Parathyroid adenoma (tissue), 2 donors: ENCODE results near the gene RGL2.

Experiments used
- H2AFZ ChIP-seq: fragments of 300-600 bp; sonication (generic); one replicate; pipeline ENCODE4 v1.7.0; 2017; ENCODE audit warnings: antibody characterized with exemption, mild to moderate bottlenecking
- H3K27ac ChIP-seq: fragments of 300-600 bp; sonication (generic); one replicate; pipeline ENCODE4 v1.7.0; 2017
- H3K27me3 ChIP-seq: fragments of 300-600 bp; sonication (generic); one replicate; pipeline ENCODE4 v1.7.0; 2017; ENCODE audit warnings: low read length; ENCODE audit not compliant: control insufficient read depth, insufficient read depth
- H3K36me3 ChIP-seq: fragments of 300-600 bp; sonication (generic); one replicate; pipeline ENCODE4 v1.7.0; 2017; ENCODE audit warnings: low read length; ENCODE audit not compliant: control insufficient read depth, insufficient read depth
- H3K4me1 ChIP-seq: fragments of 300-600 bp; sonication (generic); one replicate; pipeline ENCODE4 v1.7.0; 2017; ENCODE audit warnings: control low read depth
- H3K4me2 ChIP-seq: fragments of 300-600 bp; sonication (generic); one replicate; pipeline ENCODE4 v1.7.0; 2017; ENCODE audit warnings: low read length
- H3K4me3 ChIP-seq: fragments of 300-600 bp; sonication (generic); one replicate; pipeline ENCODE4 v1.7.0; 2017; ENCODE audit warnings: low read depth, low read length
- H3K79me2 ChIP-seq: fragments of 300-600 bp; sonication (generic); one replicate; pipeline ENCODE4 v1.7.0; 2017; ENCODE audit warnings: control low read depth
- H3K9ac ChIP-seq: fragments of 300-600 bp; sonication (generic); one replicate; pipeline ENCODE4 v1.7.0; 2017; ENCODE audit warnings: mild to moderate bottlenecking
- H3K9me3 ChIP-seq: fragments of 300-600 bp; sonication (generic); one replicate; pipeline ENCODE4 v1.7.0; 2017; ENCODE audit warnings: low read length; ENCODE audit not compliant: control insufficient read depth
- TF ChIP-seq, protein P1 (sequence below): fragments of 300-600 bp; sonication (generic); IDR thresholded peaks from one replicate; pipeline ENCODE4 v1.7.0; 2017; ENCODE audit warnings: antibody characterized with exemption, mild to moderate bottlenecking
- donor health status: primary hyperparathyroidism.

Gene RGL2

GRCh38 chr6:33306356-33306755, 7.6 kb upstream of the RGL2 start:
- no peaks in the 10 kb centered on the region for H3K27me3 ChIP-seq
- no peak overlapping the region for H3K9ac ChIP-seq
- no peak overlapping the region for H3K27ac ChIP-seq
- no peaks in the 10 kb centered on the region for H3K9me3 ChIP-seq
- no peak overlapping the region for H3K4me3 ChIP-seq
- no peaks in the 10 kb centered on the region for H3K4me1 ChIP-seq
- H3K79me2 ChIP-seq = peaks cover 38% of the 10 kb centered on the region
- TF ChIP-seq, protein P1, sequence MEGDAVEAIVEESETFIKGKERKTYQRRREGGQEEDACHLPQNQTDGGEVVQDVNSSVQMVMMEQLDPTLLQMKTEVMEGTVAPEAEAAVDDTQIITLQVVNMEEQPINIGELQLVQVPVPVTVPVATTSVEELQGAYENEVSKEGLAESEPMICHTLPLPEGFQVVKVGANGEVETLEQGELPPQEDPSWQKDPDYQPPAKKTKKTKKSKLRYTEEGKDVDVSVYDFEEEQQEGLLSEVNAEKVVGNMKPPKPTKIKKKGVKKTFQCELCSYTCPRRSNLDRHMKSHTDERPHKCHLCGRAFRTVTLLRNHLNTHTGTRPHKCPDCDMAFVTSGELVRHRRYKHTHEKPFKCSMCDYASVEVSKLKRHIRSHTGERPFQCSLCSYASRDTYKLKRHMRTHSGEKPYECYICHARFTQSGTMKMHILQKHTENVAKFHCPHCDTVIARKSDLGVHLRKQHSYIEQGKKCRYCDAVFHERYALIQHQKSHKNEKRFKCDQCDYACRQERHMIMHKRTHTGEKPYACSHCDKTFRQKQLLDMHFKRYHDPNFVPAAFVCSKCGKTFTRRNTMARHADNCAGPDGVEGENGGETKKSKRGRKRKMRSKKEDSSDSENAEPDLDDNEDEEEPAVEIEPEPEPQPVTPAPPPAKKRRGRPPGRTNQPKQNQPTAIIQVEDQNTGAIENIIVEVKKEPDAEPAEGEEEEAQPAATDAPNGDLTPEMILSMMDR = no peak
- no peaks in the 10 kb centered on the region for H3K36me3 ChIP-seq
- H3K4me2 ChIP-seq = no peak overlapping the region
- H2AFZ ChIP-seq = no peak overlapping the region

DNA sequence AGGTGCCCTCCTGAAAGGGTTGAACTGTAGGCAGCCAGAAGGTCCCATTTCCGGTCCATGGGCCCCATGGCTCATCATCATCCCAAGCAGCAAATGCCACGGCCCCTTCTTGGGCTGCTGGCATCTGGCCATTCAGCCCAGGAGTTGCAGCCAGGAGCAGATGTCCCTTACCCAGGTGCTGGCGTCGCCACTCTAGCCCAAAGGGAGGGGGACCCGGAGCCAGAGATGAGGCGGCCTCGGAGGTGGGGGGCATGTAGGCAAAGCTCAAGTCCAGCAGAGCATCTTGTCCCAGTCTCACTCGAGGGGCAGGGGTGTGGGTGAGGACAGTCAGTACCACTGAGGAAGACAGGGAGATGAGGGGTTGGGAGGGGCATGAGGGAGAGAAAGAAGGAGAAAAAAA, 6.3 kb upstream of the RGL2 start:
- no peaks in the 10 kb centered on the region for H3K36me3 ChIP-seq

GRCh38 chr6:33304216-33304615, 5.5 kb upstream of the RGL2 start:
- peaks cover 38% of the 10 kb centered on the region for H3K79me2 ChIP-seq
- no peak overlapping the region for H3K4me3 ChIP-seq
- H3K9me3 ChIP-seq = no peaks in the 10 kb centered on the region

More for the DNA sequence above, 6.3 kb upstream of the RGL2 start:
- H3K4me3 ChIP-seq = no peak overlapping the region
- H3K4me1 ChIP-seq = no peaks in the 10 kb centered on the region
- H2AFZ ChIP-seq = no peak overlapping the region
- H3K27ac ChIP-seq = no peak overlapping the region
- no peaks in the 10 kb centered on the region for H3K27me3 ChIP-seq
- H3K9ac ChIP-seq = no peak overlapping the region
- TF ChIP-seq, protein P1 = no peak
- no peak overlapping the region for H3K4me2 ChIP-seq
- peaks cover 41% of the 10 kb centered on the region for H3K79me2 ChIP-seq
- H3K9me3 ChIP-seq = no peaks in the 10 kb centered on the region

DNA sequence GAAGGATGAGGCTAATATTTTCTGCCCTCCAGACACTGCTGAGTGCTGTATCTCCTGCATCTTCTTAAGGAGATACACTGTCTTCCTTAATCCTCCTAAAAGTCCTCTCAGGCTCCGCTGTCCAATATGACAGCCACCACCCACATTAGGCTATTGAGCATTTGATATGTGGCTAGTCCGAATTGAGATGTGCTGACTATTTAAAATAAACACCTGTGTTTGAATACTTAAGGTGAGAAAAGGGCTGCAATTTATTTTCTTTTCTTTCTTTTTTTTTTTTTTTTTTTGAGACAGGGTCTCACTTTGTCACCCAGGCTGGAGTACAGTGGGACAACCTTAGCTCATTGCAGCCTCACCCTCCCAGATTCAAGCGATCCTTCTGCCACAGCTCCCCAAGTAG, 3.1 kb upstream of the RGL2 start:
- H3K9me3 ChIP-seq = no peaks in the 10 kb centered on the region
- H2AFZ ChIP-seq = no peak overlapping the region
- H3K9ac ChIP-seq = no peak overlapping the region
- H3K4me3 ChIP-seq = no peak overlapping the region
- TF ChIP-seq, protein P1 = no peak
- H3K4me1 ChIP-seq = peaks cover 2% of the 10 kb centered on the region
- no peaks in the 10 kb centered on the region for H3K36me3 ChIP-seq
- no peak overlapping the region for H3K4me2 ChIP-seq
- H3K79me2 ChIP-seq = peaks cover 26% of the 10 kb centered on the region
- no peaks in the 10 kb centered on the region for H3K27me3 ChIP-seq
- no peak overlapping the region for H3K27ac ChIP-seq

More at GRCh38 chr6:33304216-33304615, 5.5 kb upstream of the RGL2 start:
- no peak overlapping the region for H3K27ac ChIP-seq
- H3K9ac ChIP-seq = no peak overlapping the region
- no peaks in the 10 kb centered on the region for H3K27me3 ChIP-seq
- TF ChIP-seq, protein P1 = no peak
- no peaks in the 10 kb centered on the region for H3K4me1 ChIP-seq
- H3K36me3 ChIP-seq = no peaks in the 10 kb centered on the region
- no peak overlapping the region for H2AFZ ChIP-seq
- H3K4me2 ChIP-seq = no peak overlapping the region

DNA sequence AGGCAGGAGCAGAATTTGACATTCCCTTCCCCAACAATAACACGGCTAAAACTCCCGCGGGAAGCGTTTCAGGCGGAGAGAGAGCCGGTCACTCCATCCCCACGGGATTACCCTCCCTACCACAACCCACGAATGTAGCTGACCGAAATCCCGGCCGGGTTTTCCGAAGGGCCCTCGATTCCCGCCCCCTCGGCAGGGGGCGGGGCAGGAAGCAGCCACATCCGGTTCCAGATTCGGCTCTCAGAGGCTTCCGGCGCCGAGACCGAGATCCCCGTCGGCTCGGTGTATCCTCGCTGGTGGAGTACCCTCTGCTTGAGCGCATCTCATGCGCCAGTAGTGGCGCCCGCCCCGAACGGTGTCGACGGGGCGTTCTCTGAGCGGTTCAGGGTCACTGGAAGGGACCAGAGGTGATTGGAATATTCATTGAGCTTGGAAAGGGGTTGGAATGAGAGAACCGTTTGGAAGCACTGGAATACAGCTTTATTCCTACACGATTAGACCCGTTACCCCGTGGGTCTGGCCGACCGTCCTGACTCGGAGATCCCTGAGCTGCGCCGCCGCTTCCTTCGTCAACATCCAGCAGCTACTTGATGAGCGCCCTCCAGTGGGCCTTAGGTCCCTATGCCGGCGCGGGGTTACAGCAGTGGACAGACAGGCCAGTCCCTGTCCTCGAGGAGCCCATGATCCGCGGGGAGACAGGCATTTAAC, 649 bp upstream of the RGL2 start:
- Histone ChIP-seq H3K36me3 (no peaks in the 10 kb centered on the region), H3K27me3 (no peaks in the 10 kb centered on the region), H3K9me3 (no peaks in the 10 kb centered on the region), H3K4me1 (peaks cover 2% of the 10 kb centered on the region), H3K9ac (peak overlapping the region; percentile 41), H2AFZ (peak overlapping the region; percentile 89), H3K27ac (peak overlapping the region; percentile 96), H3K4me3 (peak overlapping the region; percentile 92), H3K79me2 (peaks cover 9% of the 10 kb centered on the region), H3K4me2 (peak overlapping the region; percentile 99)
- TF ChIP-seq, protein P1 = peak; percentile 72
